ENCODE results near the gene KCNJ8.

- TF ChIP-seq GABPA (IDR thresholded peaks at IDR 0.05 in 1 of 2, conservative IDR thresholded peaks at IDR 0.05 in 1 of 2) (no peak), CTCF (IDR thresholded peaks at IDR 0.05; ENCODE audit: low read depth, low read length, missing input control) (no peak), REST (IDR thresholded peaks at IDR 0.05) (no peak), YY1 (IDR thresholded peaks at IDR 0.05) (no peak), MAX (IDR thresholded peaks at IDR 0.05) (no peak), ATF3 (IDR thresholded peaks at IDR 0.05) (no peak), FOXA1 (IDR thresholded peaks at IDR 0.05) (no peak), SP1 (IDR thresholded peaks at IDR 0.05) (no peak), EGR1 (IDR thresholded peaks at IDR 0.05; ENCODE audit: low read depth in 2 of 2) (no peak), RAD21 (IDR thresholded peaks at IDR 0.05) (no peak), JUND (IDR thresholded peaks at IDR 0.05) (no peak)
Measured at GRCh38 chr12:21718944-21719650, 55.4 kb downstream of the KCNJ8 start.
